ENCODE measurements around the gene RTP2.

RTP2 gene

DNA sequence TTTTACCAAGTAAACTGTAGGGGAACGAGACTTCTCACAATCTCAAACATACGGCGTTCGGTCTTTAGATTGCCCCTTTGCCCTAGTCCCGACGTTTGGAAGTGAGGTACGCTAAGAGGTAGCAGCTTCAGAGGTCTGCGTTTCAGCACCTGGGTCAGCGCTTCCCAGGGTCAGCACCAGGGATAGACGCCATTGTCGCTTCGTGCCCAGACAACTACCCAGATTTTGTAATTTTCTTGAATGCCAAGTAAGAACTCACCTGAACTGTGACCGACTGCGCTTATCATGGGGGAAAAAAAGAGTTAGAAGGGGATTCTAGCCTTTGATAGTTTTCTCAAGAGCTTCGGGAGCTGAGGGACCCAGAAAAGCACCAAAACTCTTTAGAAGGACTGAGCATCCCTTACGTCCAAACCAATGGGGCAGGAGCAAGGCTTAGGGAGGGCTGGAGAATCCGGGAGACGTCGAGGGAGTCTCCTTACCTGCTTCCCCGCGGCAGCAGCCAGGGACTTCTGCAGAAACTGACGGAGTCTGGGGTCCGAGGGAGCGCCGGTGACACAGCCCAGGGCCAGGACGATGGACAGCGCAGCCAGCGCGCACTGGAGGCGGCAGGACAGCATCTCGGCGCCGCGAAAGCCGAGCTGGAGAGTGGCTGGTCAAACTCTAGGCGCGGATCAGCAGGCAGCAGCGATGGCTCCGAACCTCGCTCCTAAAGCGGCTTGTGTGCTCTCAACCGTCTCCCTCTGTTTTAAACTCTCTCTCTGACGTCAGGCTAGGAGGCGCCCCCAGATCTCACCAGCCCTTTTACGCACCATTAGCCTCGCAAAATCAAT, 32.5 kb downstream of the RTP2 start, which contains the start of gene SST:
SST (minus strand) TSS at position 720 of the 830 bp plus-strand sequence; CDS start at position 617, 103 bp downstream.
- peak; percentile 83 for ATAC-seq
- TF ChIP-seq ZNF8 (CRISPR knock-in tag; IDR thresholded peaks at IDR 0.05) (no peak), PPARA (CRISPR knock-in tag; IDR thresholded peaks at IDR 0.05; ENCODE audit: borderline replicate concordance) (no peak), SNAI2 (CRISPR knock-in tag; IDR thresholded peaks at IDR 0.05) (peak; percentile 82; the same call in 1 of the 2 replicates), RARB (CRISPR knock-in tag; IDR thresholded peaks at IDR 0.05) (no peak), BACH2 (CRISPR knock-in tag; IDR thresholded peaks at IDR 0.05; ENCODE audit: borderline replicate concordance) (no peak), ZC3H10 (CRISPR knock-in tag; IDR thresholded peaks at IDR 0.05) (no peak), TCF4 (CRISPR knock-in tag; IDR thresholded peaks at IDR 0.05; ENCODE audit: borderline replicate concordance) (no peak), ZFP30 (CRISPR knock-in tag; IDR thresholded peaks at IDR 0.05) (no peak; the same call in 1 of the 2 replicates), ARNTL (CRISPR knock-in tag; IDR thresholded peaks at IDR 0.05; ENCODE audit: borderline replicate concordance, low read depth) (no peak), ISL1 (CRISPR knock-in tag; IDR thresholded peaks at IDR 0.05) (0 out of 2 replicates have a peak, but pooled peaks have one; percentile 10), CSDC2 (CRISPR knock-in tag; IDR thresholded peaks at IDR 0.05) (peak; percentile 96), TOX (CRISPR knock-in tag; IDR thresholded peaks at IDR 0.05; ENCODE audit: borderline replicate concordance) (no peak), ESRRG (CRISPR knock-in tag; IDR thresholded peaks at IDR 0.05) (no peak), TSHZ2 (CRISPR knock-in tag; IDR thresholded peaks at IDR 0.05) (0 out of 2 replicates have a peak, but pooled peaks have one; percentile 28), ZFP3 (CRISPR knock-in tag; IDR thresholded peaks at IDR 0.05) (peak; percentile 71), CREB5 (CRISPR knock-in tag; IDR thresholded peaks at IDR 0.05; ENCODE audit: low read depth) (no peak), ZNF565 (CRISPR knock-in tag; conservative IDR thresholded peaks at IDR 0.05; ENCODE audit: low read depth) (no peak), ZNF70 (CRISPR knock-in tag; IDR thresholded peaks at IDR 0.05) (no peak), GLIS3 (CRISPR knock-in tag; IDR thresholded peaks at IDR 0.05) (no peak), OSR1 (CRISPR knock-in tag; IDR thresholded peaks at IDR 0.05) (0 out of 2 replicates have a peak, but pooled peaks have one; percentile 17)
- TF ChIP-seq, protein P1, sequence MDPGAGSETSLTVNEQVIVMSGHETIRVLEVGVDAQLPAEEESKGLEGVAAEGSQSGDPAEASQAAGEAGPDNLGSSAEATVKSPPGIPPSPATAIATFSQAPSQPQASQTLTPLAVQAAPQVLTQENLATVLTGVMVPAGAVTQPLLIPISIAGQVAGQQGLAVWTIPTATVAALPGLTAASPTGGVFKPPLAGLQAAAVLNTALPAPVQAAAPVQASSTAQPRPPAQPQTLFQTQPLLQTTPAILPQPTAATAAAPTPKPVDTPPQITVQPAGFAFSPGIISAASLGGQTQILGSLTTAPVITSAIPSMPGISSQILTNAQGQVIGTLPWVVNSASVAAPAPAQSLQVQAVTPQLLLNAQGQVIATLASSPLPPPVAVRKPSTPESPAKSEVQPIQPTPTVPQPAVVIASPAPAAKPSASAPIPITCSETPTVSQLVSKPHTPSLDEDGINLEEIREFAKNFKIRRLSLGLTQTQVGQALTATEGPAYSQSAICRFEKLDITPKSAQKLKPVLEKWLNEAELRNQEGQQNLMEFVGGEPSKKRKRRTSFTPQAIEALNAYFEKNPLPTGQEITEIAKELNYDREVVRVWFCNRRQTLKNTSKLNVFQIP (CRISPR knock-in tag; IDR thresholded peaks at IDR 0.05; ENCODE audit: borderline replicate concordance, low read depth): no peak
- TF ChIP-seq, protein P2, sequence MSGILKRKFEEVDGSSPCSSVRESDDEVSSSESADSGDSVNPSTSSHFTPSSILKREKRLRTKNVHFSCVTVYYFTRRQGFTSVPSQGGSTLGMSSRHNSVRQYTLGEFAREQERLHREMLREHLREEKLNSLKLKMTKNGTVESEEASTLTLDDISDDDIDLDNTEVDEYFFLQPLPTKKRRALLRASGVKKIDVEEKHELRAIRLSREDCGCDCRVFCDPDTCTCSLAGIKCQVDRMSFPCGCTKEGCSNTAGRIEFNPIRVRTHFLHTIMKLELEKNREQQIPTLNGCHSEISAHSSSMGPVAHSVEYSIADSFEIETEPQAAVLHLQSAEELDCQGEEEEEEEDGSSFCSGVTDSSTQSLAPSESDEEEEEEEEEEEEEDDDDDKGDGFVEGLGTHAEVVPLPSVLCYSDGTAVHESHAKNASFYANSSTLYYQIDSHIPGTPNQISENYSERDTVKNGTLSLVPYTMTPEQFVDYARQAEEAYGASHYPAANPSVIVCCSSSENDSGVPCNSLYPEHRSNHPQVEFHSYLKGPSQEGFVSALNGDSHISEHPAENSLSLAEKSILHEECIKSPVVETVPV (CRISPR knock-in tag; IDR thresholded peaks at IDR 0.05): no peak
- TF ChIP-seq, protein P3, sequence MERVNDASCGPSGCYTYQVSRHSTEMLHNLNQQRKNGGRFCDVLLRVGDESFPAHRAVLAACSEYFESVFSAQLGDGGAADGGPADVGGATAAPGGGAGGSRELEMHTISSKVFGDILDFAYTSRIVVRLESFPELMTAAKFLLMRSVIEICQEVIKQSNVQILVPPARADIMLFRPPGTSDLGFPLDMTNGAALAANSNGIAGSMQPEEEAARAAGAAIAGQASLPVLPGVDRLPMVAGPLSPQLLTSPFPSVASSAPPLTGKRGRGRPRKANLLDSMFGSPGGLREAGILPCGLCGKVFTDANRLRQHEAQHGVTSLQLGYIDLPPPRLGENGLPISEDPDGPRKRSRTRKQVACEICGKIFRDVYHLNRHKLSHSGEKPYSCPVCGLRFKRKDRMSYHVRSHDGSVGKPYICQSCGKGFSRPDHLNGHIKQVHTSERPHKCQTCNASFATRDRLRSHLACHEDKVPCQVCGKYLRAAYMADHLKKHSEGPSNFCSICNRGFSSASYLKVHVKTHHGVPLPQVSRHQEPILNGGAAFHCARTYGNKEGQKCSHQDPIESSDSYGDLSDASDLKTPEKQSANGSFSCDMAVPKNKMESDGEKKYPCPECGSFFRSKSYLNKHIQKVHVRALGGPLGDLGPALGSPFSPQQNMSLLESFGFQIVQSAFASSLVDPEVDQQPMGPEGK (CRISPR knock-in tag; IDR thresholded peaks at IDR 0.05; ENCODE audit: borderline replicate concordance): no peak

GRCh38 chr3:187667526-187667925, 34.8 kb downstream of the RTP2 start:
- TF ChIP-seq ZC3H10 (CRISPR knock-in tag; IDR thresholded peaks at IDR 0.05): no peak
- TF ChIP-seq, protein P1 (CRISPR knock-in tag; IDR thresholded peaks at IDR 0.05; ENCODE audit: borderline replicate concordance, low read depth): no peak
- no peak for TF ChIP-seq ESRRG (CRISPR knock-in tag; IDR thresholded peaks at IDR 0.05)
- no peak for TF ChIP-seq TSHZ2 (CRISPR knock-in tag; IDR thresholded peaks at IDR 0.05)
- no peak for TF ChIP-seq SNAI2 (CRISPR knock-in tag; IDR thresholded peaks at IDR 0.05)
- TF ChIP-seq TOX (CRISPR knock-in tag; IDR thresholded peaks at IDR 0.05; ENCODE audit: borderline replicate concordance): no peak
- no peak for TF ChIP-seq ZNF8 (CRISPR knock-in tag; IDR thresholded peaks at IDR 0.05)
- TF ChIP-seq TCF4 (CRISPR knock-in tag; IDR thresholded peaks at IDR 0.05; ENCODE audit: borderline replicate concordance): no peak
- TF ChIP-seq CSDC2 (CRISPR knock-in tag; IDR thresholded peaks at IDR 0.05): no peak
- TF ChIP-seq RARB (CRISPR knock-in tag; IDR thresholded peaks at IDR 0.05): no peak
- TF ChIP-seq BACH2 (CRISPR knock-in tag; IDR thresholded peaks at IDR 0.05; ENCODE audit: borderline replicate concordance): no peak
- ATAC-seq: no peak

Data from SK-N-SH treated with all-trans-retinoic acid at 6 μM for 48 hours (cell line).